GM18951 (cell line): Measurements from ENCODE around the gene SUSD3.

Experiments
- POLR2A ChIP-seq: IDR thresholded peaks from 4 replicates; pipeline ENCODE4 v1.6.1; 2011; ENCODE audit warnings: mild to moderate bottlenecking; ENCODE audit not compliant: insufficient read length, insufficient read depth; ENCODE audit errors: extremely low read depth
- in situ Hi-C: fragments of 300-500 bp; cut with MboI; formaldehyde crosslinking; loops from one replicate; pipeline ENCODE4 v1.12.0; 2022; ENCODE audit warnings: low sequenced_read_pairs, mixed read lengths, inconsistent platforms; ENCODE audit not compliant: unreplicated experiment

Gene SUSD3

GRCh38 chr9:93091453-93092081, 33.1 kb downstream of the SUSD3 start:
- in situ Hi-C loops: no loop called here
- TF ChIP-seq POLR2A: no peak

- in situ Hi-C loops: no loop called here
- TF ChIP-seq POLR2A: no peak
These were observed 33.9 kb downstream of the SUSD3 start for GRCh38 chr9:93092251-93092991.

DNA sequence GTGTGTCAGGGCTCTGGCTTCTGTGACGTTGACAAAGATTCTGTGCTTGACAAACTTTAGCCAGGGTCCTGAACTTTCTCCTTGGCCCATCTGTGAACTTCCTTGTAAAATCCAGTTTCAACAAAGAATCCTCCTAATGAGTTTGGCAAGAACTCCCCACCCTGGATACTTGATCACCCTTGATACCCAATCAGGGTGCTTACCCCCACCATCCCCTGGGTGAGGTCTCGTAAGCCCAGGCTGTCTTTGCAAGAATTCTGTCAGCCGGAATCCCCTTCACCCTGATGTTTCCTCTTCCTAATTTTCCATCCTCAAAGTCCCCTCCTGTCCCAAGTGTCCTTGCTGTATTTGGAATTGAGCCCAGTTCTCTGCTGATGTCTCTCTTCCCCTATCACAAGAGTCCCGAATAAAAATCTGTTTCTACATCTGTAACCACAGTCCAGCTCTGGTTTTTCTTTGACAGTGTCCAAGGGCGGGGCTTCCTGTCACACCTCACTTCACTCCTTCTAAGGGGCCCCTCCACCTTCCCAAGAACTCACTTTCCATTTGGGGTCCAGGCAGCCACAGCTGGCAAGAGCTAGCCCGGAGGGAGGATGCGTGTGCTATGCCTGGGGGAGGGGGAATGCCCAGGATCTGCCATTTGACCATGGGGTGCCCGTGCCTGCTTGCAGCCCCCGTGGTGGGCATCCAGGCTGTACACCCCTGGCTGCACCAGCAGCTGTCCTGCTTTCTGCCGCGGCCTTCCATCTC, 34.8 kb downstream of the SUSD3 start:
- in situ Hi-C loops: no loop called here

GRCh38 chr9:93093877-93094657, 35.6 kb downstream of the SUSD3 start:
- no peak for TF ChIP-seq POLR2A
- in situ Hi-C loops: no loop called here

More for the DNA sequence above, 34.8 kb downstream of the SUSD3 start:
- TF ChIP-seq POLR2A: peak; percentile 49

- in situ Hi-C loops: no loop called here
- no peak for TF ChIP-seq POLR2A
These were observed 36.2 kb downstream of the SUSD3 start for GRCh38 chr9:93094658-93095204.

DNA sequence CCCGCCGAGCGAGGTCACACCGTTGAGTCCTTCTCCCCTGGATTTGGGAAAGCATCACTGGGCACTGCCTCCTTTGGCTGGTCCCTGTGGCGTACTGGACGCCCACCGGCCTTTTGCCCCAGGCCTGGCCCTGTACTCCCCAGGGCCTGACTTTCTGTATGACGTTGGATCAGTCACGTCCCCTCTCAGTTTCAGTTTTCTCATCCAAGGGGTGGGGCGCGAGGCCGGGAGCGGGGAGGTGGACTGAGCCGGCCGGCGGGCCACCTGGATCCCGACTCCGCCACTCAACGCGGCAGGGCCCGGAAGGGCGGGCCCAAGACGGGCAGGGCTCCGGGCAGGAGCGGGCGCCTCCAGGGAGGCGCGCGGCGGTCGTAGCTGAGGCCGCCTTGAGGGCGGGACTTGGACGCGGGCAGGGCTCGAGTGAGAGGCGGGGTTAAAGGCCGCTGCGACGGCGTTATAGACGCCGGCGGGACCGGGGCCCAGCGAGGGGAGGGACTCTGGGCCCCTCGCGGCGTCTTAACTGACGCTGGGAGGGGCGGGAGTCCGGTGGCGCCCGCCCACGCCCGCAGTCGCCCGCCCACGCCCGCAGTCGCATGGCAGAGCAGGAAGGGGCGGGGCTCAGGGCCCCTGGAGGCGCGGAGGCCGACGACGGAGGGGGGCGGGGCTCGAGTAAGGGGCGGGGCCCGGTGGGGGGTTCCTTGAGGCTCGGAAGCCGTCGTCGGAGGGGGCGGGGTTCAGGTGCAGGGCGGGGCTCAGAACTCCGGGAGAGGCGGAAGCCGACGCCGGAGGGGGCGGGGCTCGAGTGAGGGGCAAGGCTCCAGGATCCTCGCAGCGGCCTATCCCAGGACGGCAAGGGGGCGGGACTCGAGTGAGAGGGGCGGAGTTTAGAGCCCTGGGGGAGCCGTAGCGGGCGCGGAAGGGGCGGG, 37.0 kb downstream of the SUSD3 start:
- peak; percentile 71 for TF ChIP-seq POLR2A
- in situ Hi-C loops: no loop called here

- TF ChIP-seq POLR2A: peak; percentile 73
- in situ Hi-C loops: no loop called here
These were observed 37.8 kb downstream of the SUSD3 start, which contains the start of gene CARD19 for GRCh38 chr9:93096131-93096802. Gene CARD19, plus strand, starts transcription at chr9:93096217. Its CDS starts 129 bp downstream, at chr9:93096346.

- no peak for TF ChIP-seq POLR2A
- in situ Hi-C loops: no loop called here
These were observed 38.4 kb downstream of the SUSD3 start for GRCh38 chr9:93096811-93097382.

GRCh38 chr9:93097511-93098201, 39.2 kb downstream of the SUSD3 start:
- in situ Hi-C loops: no loop called here
- no peak for TF ChIP-seq POLR2A

- in situ Hi-C loops: no loop called here
- no peak for TF ChIP-seq POLR2A
These were observed 39.9 kb downstream of the SUSD3 start for GRCh38 chr9:93098236-93098946.
